SU-DHL-6 (cell line): ENCODE data around the gene ENO2.

Experiments
- H2AFZ ChIP-seq: fragments of 200-600 bp; sonication (generic); 2 replicates; pipeline ENCODE4 v1.6.1; 2014; ENCODE audit warnings: low read depth, mild to moderate bottlenecking, moderate library complexity, mixed read lengths, antibody characterized with exemption, low read length; ENCODE audit not compliant: severe bottlenecking
- H3F3A ChIP-seq: fragments of 200-600 bp; shearing (Covaris generic); 2 replicates; pipeline ENCODE4 v1.6.0; 2016; ENCODE audit warnings: antibody characterized with exemption, mild to moderate bottlenecking; ENCODE audit not compliant: insufficient read depth
- H3K27ac ChIP-seq: fragments of 200-600 bp; sonication (generic); 2 replicates; pipeline ENCODE4 v1.5.1; 2016; ENCODE audit warnings: low read depth, mild to moderate bottlenecking, low read length, moderate library complexity, mixed read lengths
- H3K27me3 ChIP-seq: fragments of 200-600 bp; sonication (generic), shearing (Covaris generic); 2 replicates; pipeline ENCODE4 v1.6.0; 2014; ENCODE audit warnings: mild to moderate bottlenecking, low read length
- H3K36me3 ChIP-seq: fragments of 200-600 bp; sonication (generic); 2 replicates; pipeline ENCODE4 v1.6.1; 2014; ENCODE audit warnings: mild to moderate bottlenecking, low read length, mixed read lengths
- H3K4me2 ChIP-seq: fragments of 300-600, 200-600 bp; shearing (Covaris generic), sonication (generic); 2 replicates; pipeline ENCODE4 v1.6.0; 2014; ENCODE audit warnings: low read length, low read depth, mild to moderate bottlenecking; ENCODE audit not compliant: poor library complexity, severe bottlenecking
- H3K4me3 ChIP-seq: fragments of 200-600 bp; sonication (generic); 2 replicates; pipeline ENCODE4 v1.5.1; 2014; ENCODE audit warnings: antibody characterized with exemption, low read length, mild to moderate bottlenecking, mixed read lengths; ENCODE audit not compliant: insufficient read depth, poor library complexity, severe bottlenecking
- H3K79me2 ChIP-seq: fragments of 200-600 bp; sonication (generic); 2 replicates; pipeline ENCODE4 v1.6.1; 2014; ENCODE audit warnings: mild to moderate bottlenecking, low read length, moderate library complexity; ENCODE audit not compliant: insufficient read depth
- H3K9ac ChIP-seq: fragments of 200-600 bp; sonication (generic); 2 replicates; pipeline ENCODE4 v1.7.0; 2014; ENCODE audit warnings: mild to moderate bottlenecking, low read length
- H3K9me2 ChIP-seq: fragments of 200-600 bp; sonication (generic); replicated peaks from 2 replicates; pipeline ENCODE4 v1.6.1; 2014; ENCODE audit warnings: low read length; ENCODE audit not compliant: insufficient read depth
- H3K9me3 ChIP-seq: fragments of 200-600 bp; sonication (generic); 2 replicates; pipeline ENCODE4 v1.6.1; 2014; ENCODE audit warnings: low read length, mixed read lengths; ENCODE audit not compliant: insufficient read depth
- H4K20me1 ChIP-seq: fragments of 200-600 bp; sonication (generic); 2 replicates; pipeline ENCODE4 v1.6.1; 2014; ENCODE audit warnings: low read depth, mild to moderate bottlenecking, antibody characterized with exemption, low read length, moderate library complexity, mixed read lengths
- CTCF ChIP-seq: fragments of 200-600 bp; sonication (generic); IDR thresholded peaks from one replicate; pipeline ENCODE4 v1.5.1; 2017; ENCODE audit warnings: antibody characterized with exemption, mild to moderate bottlenecking, low read length, moderate library complexity; ENCODE audit not compliant: insufficient read depth, poor library complexity, severe bottlenecking
- EZH2phosphoT487 ChIP-seq: fragments of 200-600 bp; sonication (generic), shearing (Covaris generic); conservative IDR thresholded peaks from 2 replicates; pipeline ENCODE4 v1.6.1; 2018; ENCODE audit warnings: mild to moderate bottlenecking, antibody characterized with exemption, low read length, moderate library complexity, mixed read lengths

Gene ENO2

DNA sequence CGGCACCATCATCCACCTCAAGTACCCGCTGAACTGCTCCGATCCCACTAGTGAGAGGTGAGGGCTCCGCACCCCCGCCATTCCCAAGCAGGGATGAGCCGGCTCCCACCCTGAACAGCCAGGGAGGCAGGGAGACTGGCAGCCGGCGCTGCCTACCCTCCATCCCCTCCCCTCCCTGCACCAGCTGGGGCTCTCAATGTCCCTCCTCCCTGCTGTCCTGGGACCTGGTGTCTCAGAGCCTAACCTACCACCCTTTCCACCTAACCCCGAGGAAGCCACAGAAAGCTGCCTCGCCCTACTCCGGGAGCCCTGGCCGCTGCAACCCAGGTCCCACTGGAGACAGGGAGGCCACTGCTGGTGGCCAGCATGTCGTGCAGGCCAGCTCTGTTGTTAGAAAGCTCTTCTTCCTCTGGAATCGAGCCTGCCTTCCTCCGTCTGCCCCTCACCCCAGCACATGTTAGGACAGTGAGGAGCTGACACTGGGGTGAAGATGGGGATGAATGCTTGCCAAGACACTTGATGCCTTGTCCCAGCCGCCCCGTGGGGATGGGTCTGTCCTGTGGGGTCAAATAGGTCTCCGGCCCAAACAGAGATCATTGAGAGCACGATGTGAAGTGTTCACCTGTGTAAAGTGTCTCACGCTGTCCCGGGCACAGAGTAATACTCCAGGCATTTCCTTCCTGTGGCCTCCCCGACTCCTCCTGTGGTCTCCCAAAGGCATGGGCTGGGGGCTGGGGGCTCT, 37.9 kb downstream of the ENO2 start:
- no peak overlapping the region for H3K27ac ChIP-seq
- no peaks in the 10 kb centered on the region for H3K9me3 ChIP-seq
- TF ChIP-seq CTCF (no peak), EZH2phosphoT487 (no peak)
- H3K4me3 ChIP-seq: peak overlapping the region; percentile 45
- no peaks in the 10 kb centered on the region for H3K9me2 ChIP-seq
- H2AFZ ChIP-seq: no peak overlapping the region
- peak overlapping the region; percentile 55 for H3K9ac ChIP-seq
- peak overlapping the region; percentile 61 for H3K4me2 ChIP-seq
- no peaks in the 10 kb centered on the region for H3K36me3 ChIP-seq
- H3K79me2 ChIP-seq: no peaks in the 10 kb centered on the region
- H3K27me3 ChIP-seq: no peaks in the 10 kb centered on the region
- no peaks in the 10 kb centered on the region for H4K20me1 ChIP-seq
- H3F3A ChIP-seq: no peaks in the 10 kb centered on the region

DNA sequence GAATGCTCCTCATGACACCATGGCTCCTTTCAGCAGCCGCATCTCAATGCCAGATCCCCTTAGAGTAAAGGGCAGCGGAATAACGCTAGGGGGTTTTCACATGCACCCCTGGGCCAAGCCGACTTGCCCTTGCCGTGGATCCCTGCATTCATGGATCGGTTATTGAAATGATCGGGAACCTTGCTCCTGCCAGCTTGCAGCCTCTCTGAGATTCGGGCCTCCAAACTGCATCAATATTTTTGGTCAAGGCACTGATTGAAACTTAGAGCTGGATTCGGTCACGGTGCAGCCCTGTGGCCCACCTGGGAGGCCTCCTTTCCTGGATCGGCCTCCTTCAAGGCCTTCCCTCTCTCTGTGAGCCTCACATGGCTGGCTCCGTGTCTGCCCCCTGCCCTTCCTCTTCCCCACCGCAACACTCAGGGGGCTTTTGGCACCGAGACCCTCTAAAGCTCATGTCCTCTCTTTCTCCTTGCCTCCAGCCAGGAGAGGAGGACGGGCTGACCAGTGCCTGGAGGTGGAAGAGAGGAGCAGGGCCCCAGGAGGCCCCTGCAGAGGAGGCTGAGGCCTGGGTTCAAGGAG, 38.6 kb downstream of the ENO2 start:
- H3K9ac ChIP-seq: peak overlapping the region; percentile 55
- H3K27ac ChIP-seq: no peak overlapping the region
- no peaks in the 10 kb centered on the region for H3F3A ChIP-seq
- peak overlapping the region; percentile 61 for H3K4me2 ChIP-seq
- no peaks in the 10 kb centered on the region for H4K20me1 ChIP-seq
- H3K27me3 ChIP-seq: no peaks in the 10 kb centered on the region
- no peaks in the 10 kb centered on the region for H3K36me3 ChIP-seq
- H3K4me3 ChIP-seq: peak overlapping the region; percentile 35
- H3K9me2 ChIP-seq: no peaks in the 10 kb centered on the region
- no peaks in the 10 kb centered on the region for H3K79me2 ChIP-seq
- no peaks in the 10 kb centered on the region for H3K9me3 ChIP-seq
- TF ChIP-seq EZH2phosphoT487 (no peak), CTCF (no peak)
- H2AFZ ChIP-seq: no peak overlapping the region

DNA sequence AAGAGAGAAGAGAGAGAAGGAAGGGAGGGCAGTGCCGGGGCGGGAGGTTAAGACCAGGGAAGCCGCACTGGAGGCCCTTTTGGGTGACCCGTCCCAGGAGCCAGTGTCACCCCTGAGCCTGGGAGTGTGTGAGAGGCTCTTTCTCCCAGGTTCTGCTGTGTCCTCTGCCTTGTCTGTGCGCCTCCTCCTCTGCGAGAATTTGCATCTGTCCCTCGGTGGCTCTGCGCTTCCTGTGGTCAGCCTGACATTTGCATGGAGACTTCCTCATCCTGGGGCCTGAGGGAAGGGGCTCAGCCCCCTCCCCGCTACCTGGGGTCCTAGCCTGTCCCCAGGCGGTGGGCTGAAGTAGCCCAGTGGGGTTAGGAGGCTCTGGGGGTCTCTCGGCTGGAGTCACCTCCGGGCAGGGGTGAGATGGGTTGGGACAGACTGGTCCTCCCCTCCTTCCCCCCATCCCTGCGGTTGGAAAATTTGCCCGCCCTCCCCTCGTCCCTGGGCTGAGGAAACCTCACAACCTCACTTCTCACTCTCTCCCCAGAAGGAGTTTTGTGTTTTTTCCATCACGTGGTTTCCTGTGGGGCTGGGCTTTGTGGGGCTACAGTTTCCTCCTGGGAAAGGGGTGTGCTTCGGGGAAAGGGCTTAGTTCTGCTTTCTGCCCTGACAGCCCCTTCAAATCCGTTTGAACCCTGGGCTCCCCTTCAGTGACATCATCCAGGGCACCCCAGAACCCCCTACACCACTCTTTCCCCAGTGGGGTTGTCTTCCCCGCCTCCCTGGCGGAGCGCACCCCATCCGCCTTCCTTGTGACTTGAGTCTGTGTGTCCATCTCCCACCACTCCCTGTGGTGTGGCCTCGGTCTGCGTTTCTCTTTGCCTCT, 39.3 kb downstream of the ENO2 start:
- Histone ChIP-seq H3K9ac (peak overlapping the region; percentile 55), H3F3A (no peaks in the 10 kb centered on the region), H3K27me3 (no peaks in the 10 kb centered on the region), H3K36me3 (no peaks in the 10 kb centered on the region), H2AFZ (no peak overlapping the region), H3K27ac (no peak overlapping the region), H3K9me2 (no peaks in the 10 kb centered on the region), H3K4me2 (peak overlapping the region; percentile 61), H3K79me2 (no peaks in the 10 kb centered on the region), H3K4me3 (peak overlapping the region; percentile 35), H4K20me1 (no peaks in the 10 kb centered on the region), H3K9me3 (no peaks in the 10 kb centered on the region)
- TF ChIP-seq EZH2phosphoT487: no peak
- TF ChIP-seq CTCF: no peak
